Activated naive CD8-positive, alpha-beta T cell treated with anti-CD3 and anti-CD28 coated beads for 36 hours (primary cell): ENCODE data around the gene ST6GALNAC4. TPM values are rescaled to one million over a fixed set of nuclear protein-coding genes. Genes with fewer than 3 reads are reported as not detected.
"Not testable (repeated sequence)": the region's sequence is repeated elsewhere in the genome, so short reads cannot be mapped to it uniquely, and the experiment has no call there.

ENCODE experiments used
- DNase-seq: peaks from one replicate; pipeline ENCODE4 v3.0.0; 2021
- H3K27ac Mint-ChIP-seq: one replicate; pipeline ENCODE4 v1.8.0; 2022; ENCODE audit warnings: mild to moderate bottlenecking, moderate library complexity, mixed read lengths
- H3K27me3 Mint-ChIP-seq: one replicate; pipeline ENCODE4 v1.8.0; 2022; ENCODE audit warnings: mild to moderate bottlenecking, mixed read lengths
- H3K36me3 Mint-ChIP-seq: one replicate; pipeline ENCODE4 v1.8.0; 2021; ENCODE audit warnings: mild to moderate bottlenecking, mixed read lengths
- H3K4me1 Mint-ChIP-seq: one replicate; pipeline ENCODE4 v1.8.0; 2021; ENCODE audit warnings: mixed read lengths
- H3K4me3 Mint-ChIP-seq: one replicate; pipeline ENCODE4 v1.8.0; 2022; ENCODE audit warnings: mild to moderate bottlenecking, moderate library complexity, mixed read lengths
- H3K9me3 Mint-ChIP-seq: one replicate; pipeline ENCODE4 v1.8.0; 2022; ENCODE audit warnings: mixed read lengths
- total RNA-seq, 2 experiments: library from RNA; stranded (reverse); gene quantifications; one replicate each; pipeline ENCODE4 v1.2.3, GENCODE V29; 2021

ST6GALNAC4 gene
- total RNA-seq, 2 experiments from 2014 or later: 45.3 to 51.2 TPM

DNA sequence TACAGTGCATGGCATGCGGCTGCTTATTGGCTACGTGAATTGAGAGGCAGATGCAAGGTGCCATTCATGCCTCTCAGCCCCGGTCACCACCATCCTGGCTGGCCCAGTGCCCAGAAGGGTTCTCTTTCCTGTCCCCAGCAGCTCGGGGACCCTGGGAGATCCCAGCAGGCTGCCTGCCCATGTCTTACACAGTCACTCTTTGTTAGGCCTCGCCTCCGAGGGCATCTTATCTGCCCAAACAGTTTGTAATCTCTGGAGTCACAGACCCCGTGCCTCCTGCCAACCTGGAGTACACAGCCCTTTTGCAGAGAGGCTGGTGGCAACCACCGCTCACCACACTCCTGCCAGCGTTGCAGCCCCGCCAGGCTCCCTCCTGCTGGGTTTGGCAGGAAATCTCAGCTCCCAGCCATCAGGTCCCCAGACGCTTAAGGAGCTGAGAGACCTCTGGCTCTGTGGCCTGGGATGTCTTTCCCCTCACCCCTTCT, 32.4 kb downstream of the ST6GALNAC4 start:
- H3K4me1 Mint-ChIP-seq: peaks cover 7% of the 10 kb centered on the region
- H3K9me3 Mint-ChIP-seq: no peaks in the 10 kb centered on the region
- H3K36me3 Mint-ChIP-seq: peaks cover 25% of the 10 kb centered on the region
- H3K27ac Mint-ChIP-seq: peak overlapping the region; percentile 57
- DNase-seq: no peak
- H3K27me3 Mint-ChIP-seq: no peaks in the 10 kb centered on the region
- no peak overlapping the region for H3K4me3 Mint-ChIP-seq

DNA sequence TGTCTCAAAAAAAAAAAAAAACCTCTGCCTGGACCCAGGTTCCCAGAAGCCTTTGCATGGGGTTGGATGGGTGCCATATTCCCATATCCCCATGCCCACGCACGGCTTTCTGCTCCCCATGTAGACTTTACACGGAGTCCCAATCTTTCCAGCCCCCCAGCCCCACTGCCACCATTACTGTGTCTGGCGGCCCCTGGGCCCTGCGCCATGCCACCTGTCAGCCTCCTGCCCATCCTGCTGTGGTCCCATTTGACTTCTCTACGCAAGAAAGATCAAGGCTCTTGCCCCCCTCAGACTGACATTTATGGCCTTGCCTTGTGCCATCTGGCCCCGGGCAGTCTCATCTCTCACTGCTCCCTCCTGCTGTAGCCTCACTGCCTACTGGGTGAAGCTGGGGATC, 32.9 kb downstream of the ST6GALNAC4 start:
- no peak overlapping the region for H3K4me3 Mint-ChIP-seq
- H3K36me3 Mint-ChIP-seq: peaks cover 27% of the 10 kb centered on the region
- peak overlapping the region; percentile 57 for H3K27ac Mint-ChIP-seq

DNA sequence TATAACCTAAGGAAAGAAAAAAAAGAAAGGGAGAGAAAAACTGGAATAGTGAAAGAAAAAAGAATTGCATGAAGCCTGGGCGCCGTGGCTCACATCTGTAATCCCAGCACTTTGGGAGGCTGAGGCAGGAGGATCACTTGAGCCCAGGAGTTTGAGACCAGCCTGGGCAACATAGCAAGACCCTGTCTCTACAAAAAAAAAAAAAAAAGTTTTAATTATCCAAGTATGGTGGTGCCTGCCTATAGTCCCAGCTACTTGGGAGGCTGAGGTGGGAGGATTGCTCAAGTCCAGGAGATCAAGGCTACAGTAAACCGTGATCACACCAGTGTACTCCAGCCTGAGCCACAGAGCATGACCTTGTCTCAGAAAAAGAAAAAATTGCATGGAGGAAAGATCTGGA, 35.1 kb downstream of the ST6GALNAC4 start:
- not testable (repeated sequence) for H3K27ac Mint-ChIP-seq, H3K9me3 Mint-ChIP-seq, H3K27me3 Mint-ChIP-seq, H3K4me3 Mint-ChIP-seq, DNase-seq
- Mint-ChIP-seq H3K4me1 (peaks cover 15% of the 10 kb centered on the region), H3K36me3 (peaks cover 21% of the 10 kb centered on the region)

More for the DNA sequence above, 32.9 kb downstream of the ST6GALNAC4 start:
- Mint-ChIP-seq H3K9me3 (no peaks in the 10 kb centered on the region), H3K4me1 (peaks cover 9% of the 10 kb centered on the region), H3K27me3 (no peaks in the 10 kb centered on the region)
- no peak for DNase-seq

DNA sequence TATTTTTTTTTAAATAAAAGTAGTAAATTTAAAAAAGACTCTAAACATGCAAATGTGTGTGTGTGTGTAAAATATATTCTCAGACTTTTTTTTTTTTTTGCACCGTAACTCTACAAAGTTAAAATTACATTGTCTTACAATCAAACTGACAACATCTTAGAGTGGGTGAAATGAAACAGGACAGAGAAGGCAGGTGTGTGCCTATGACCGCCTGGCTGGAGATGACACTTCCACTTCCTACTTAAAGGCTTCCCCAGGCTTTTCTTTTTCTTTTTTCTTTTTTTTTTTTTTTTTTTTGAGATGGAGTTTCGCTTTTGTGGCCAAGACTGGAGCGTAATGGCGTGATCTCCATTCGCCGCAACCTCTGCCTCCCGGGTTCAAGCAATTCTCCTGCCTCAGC, 36.7 kb downstream of the ST6GALNAC4 start:
- Mint-ChIP-seq H3K9me3 (no peaks in the 10 kb centered on the region), H3K4me3 (no peak overlapping the region), H3K4me1 (peaks cover 9% of the 10 kb centered on the region)

DNA sequence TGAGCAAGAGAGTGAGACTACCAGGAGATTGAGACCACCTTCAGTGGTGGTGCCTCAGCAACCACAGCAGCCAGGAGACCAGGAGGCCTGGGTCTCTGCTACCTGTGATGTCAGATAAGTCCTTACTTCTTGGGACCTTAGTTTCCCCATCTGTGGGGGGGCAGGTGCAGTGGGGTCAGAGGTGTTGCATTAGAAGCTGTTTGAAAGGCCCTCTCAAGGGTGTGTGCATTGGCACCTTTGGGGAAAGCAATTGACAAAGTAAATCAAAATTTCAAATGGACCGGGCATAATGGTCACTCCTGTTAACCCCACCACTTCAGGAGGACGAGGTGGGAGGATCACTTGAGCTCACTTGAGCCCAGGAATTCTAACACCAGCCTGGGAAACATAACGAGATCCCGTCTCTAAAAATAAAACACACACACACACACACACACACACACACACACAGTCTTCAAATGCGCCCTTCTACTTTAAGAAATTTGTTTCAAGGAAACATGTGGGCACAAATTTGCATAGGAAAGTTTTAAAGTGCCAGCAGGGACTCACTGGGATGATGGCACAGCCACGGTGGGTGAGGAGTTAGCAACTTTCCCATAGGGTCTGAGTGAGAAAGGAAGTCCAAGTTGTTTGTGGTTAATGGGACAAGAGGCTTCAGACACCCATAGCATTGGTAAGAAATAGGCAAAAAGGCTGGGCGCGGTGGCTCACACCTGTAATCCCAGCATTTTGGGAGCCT, 38.0 kb downstream of the ST6GALNAC4 start:
- no peak for DNase-seq
- H3K36me3 Mint-ChIP-seq: peaks cover 3% of the 10 kb centered on the region
- H3K27ac Mint-ChIP-seq: no peak overlapping the region
- H3K4me3 Mint-ChIP-seq: no peak overlapping the region
- peaks cover 8% of the 10 kb centered on the region for H3K27me3 Mint-ChIP-seq
- no peaks in the 10 kb centered on the region for H3K9me3 Mint-ChIP-seq
- peaks cover 9% of the 10 kb centered on the region for H3K4me1 Mint-ChIP-seq

More for the DNA sequence above, 36.7 kb downstream of the ST6GALNAC4 start:
- no peak for DNase-seq
- Mint-ChIP-seq H3K27ac (no peak overlapping the region), H3K27me3 (peaks cover 8% of the 10 kb centered on the region), H3K36me3 (peaks cover 15% of the 10 kb centered on the region)

DNA sequence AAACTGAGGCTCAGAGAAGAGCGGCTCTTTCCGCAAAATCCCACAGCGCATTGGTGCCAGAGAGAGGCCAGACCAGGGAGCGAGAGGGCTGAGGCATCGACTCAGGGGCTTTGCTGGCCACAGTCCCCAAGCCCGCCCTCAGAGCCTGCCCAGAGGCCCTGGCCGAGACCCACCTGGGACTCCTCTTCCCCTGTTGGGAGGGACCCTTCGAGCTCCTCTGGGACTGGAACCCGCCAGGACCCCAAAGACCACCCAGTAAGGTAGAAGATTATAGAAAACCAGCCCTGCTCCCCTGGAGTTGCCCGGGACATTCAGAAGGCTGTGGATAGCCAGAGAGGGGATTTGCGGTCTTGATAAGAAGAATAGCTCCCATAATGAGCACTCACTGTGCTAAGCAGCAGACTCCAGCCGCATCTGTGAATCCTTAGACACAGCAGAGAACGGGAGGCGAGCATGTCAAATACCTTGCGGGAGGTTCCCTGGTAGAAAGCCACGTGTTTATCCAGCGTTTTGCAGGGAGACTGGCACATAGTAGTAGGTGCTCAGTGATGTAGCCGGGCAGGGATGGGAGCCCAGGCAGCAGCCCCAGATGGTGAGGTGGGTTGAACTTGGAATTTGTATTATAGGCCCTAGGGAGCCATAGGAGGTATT, 38.7 kb downstream of the ST6GALNAC4 start:
- H3K27me3 Mint-ChIP-seq: peaks cover 8% of the 10 kb centered on the region
- no peak for DNase-seq
- no peaks in the 10 kb centered on the region for H3K9me3 Mint-ChIP-seq
- peaks cover 9% of the 10 kb centered on the region for H3K4me1 Mint-ChIP-seq
- peaks cover 2% of the 10 kb centered on the region for H3K36me3 Mint-ChIP-seq
- peak overlapping the region; percentile 43 for H3K4me3 Mint-ChIP-seq
- peak overlapping the region; percentile 54 for H3K27ac Mint-ChIP-seq

GRCh38 chr9:127877566-127877998, 39.3 kb downstream of the ST6GALNAC4 start, which contains the start of gene AK1:
Gene AK1 (minus strand): TSS chr9:127877675. CDS start chr9:127874617, 3,058 bp downstream.
- peak within 1 kb of the TSS; percentile 54 for H3K27ac Mint-ChIP-seq
- no peak for DNase-seq
- H3K36me3 Mint-ChIP-seq: peaks cover 2% of the 10 kb centered on the region

GRCh38 chr9:127876764-127877562, 39.9 kb downstream of the ST6GALNAC4 start:
- DNase-seq: no peak
- Mint-ChIP-seq H3K27ac (no peak overlapping the region), H3K36me3 (peaks cover 2% of the 10 kb centered on the region), H3K27me3 (peaks cover 8% of the 10 kb centered on the region), H3K4me1 (peaks cover 7% of the 10 kb centered on the region), H3K4me3 (peak overlapping the region; percentile 48), H3K9me3 (no peaks in the 10 kb centered on the region)

More at GRCh38 chr9:127877566-127877998, 39.3 kb downstream of the ST6GALNAC4 start, which contains the start of gene AK1:
- peaks cover 8% of the 10 kb centered on the region for H3K27me3 Mint-ChIP-seq
- peaks cover 9% of the 10 kb centered on the region for H3K4me1 Mint-ChIP-seq
- peak within 1 kb of the TSS; percentile 48 for H3K4me3 Mint-ChIP-seq
- H3K9me3 Mint-ChIP-seq: no peaks in the 10 kb centered on the region

GRCh38 chr9:127876026-127876763, 40.6 kb downstream of the ST6GALNAC4 start:
- no peak overlapping the region for H3K27ac Mint-ChIP-seq
- H3K9me3 Mint-ChIP-seq: no peaks in the 10 kb centered on the region
- peaks cover 8% of the 10 kb centered on the region for H3K27me3 Mint-ChIP-seq
- peaks cover 2% of the 10 kb centered on the region for H3K36me3 Mint-ChIP-seq
- H3K4me3 Mint-ChIP-seq: no peak overlapping the region
- DNase-seq: no peak
- peaks cover 7% of the 10 kb centered on the region for H3K4me1 Mint-ChIP-seq

DNA sequence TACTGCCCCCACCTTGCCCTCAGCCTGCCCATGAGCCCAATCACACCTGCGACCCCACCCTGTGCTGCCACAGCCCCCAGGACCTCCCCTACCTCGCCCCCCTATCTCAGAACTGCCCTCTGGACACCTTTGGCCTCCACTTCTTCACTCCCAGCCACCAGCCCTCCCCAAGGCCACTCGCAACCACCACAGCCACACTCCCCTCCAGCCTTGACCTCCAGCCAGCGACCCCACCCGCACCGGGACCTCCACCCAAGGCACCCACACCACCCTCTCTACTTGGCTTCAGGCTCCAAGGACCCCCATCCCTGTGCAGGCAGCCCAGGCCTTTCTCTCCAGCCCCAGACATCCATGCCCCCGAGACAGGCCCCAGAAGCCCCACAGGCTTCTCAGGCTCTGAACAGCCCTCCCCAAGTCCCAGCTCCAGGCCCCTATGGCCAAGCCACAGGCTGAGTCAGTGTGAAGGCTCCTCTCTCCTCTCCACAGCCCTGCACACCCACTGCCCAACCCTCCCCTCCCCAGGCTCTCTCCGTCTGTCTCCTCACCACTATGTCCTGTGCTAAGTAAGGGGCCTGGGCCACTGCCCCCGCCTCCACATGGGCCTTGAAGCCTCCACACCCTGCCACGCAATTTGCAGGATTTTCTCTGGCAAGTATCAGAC, 41.4 kb downstream of the ST6GALNAC4 start:
- Mint-ChIP-seq H3K27me3 (peaks cover 8% of the 10 kb centered on the region), H3K4me3 (no peak overlapping the region), H3K27ac (peak overlapping the region; percentile 45), H3K36me3 (peaks cover 2% of the 10 kb centered on the region), H3K9me3 (no peaks in the 10 kb centered on the region), H3K4me1 (peaks cover 7% of the 10 kb centered on the region)
- no peak for DNase-seq

DNA sequence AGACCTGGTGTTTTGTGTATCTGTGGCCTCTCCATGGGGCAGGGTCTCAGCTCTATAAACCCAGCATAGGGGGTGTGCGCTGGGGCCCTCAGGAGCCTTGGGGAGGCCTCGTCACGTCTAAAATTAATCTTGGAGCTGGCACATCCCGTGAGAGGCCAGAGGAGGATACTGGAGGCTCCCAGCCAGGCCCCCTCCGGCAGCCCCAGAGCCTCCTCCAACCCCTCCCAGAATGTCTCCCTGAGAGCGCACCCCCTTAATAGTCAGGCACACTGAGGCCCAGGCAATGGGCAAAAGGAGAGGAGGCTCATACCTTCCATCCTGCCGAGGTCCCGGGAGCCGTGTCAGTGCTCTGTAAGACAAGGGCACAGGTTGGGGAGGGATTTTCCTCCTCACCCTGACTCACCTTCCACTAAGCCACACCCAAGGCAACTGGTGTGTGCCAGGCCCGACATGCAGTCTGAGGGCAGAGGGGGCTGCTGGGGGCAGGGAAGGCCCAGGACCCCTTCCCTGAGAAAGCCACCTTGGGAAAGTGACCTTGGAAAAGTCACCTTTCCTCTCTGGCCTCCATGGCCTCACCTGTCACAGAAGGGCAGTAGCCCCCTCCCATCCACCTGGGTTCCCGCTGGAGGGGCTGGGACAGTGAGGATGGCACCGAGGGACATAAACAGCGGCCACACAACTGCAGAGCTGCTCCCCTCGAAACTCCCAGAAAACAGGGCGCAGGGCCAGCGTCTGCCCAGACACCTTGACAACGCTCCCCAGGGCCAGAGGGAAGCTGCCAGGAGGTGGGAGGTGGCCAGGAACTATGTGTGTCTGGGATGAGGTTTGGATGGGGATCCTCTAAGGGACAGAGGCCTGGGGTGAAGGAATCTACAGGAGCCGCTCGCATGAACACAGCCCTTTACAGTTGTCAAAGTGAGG, 42.3 kb downstream of the ST6GALNAC4 start:
- Mint-ChIP-seq H3K27ac (peak overlapping the region; percentile 45), H3K9me3 (no peaks in the 10 kb centered on the region), H3K4me3 (no peak overlapping the region), H3K36me3 (peaks cover 2% of the 10 kb centered on the region), H3K27me3 (peaks cover 8% of the 10 kb centered on the region), H3K4me1 (peaks cover 7% of the 10 kb centered on the region)
- no peak for DNase-seq

GRCh38 chr9:127873886-127874285, 43.0 kb downstream of the ST6GALNAC4 start:
- Mint-ChIP-seq H3K27ac (no peak overlapping the region), H3K9me3 (no peaks in the 10 kb centered on the region)

DNA sequence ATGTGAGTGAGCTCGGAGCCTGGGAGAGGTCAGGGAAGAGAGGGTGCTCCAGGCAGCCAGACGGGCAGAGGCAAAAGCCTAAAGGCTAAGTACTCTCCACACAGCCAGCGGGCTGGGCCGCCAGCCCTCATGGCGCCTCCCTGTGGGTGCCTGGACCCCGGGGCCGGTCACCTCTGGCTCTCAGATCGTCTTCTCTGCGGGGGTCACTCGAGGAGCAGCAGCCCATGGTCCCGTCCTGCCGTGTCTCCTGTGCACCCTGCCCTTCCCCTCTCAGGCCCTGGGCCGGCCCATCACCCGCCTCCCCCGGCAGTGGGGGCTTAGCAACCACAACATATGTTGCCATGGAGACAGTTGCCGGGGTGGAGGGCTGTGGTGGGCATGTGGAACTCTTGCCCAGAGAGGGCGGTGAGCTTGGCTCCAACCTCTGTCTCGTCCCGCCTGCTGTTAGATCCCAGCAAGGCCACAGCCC, 43.6 kb downstream of the ST6GALNAC4 start:
- peaks cover 6% of the 10 kb centered on the region for H3K4me1 Mint-ChIP-seq
- no peaks in the 10 kb centered on the region for H3K36me3 Mint-ChIP-seq
- H3K27ac Mint-ChIP-seq: no peak overlapping the region
- no peaks in the 10 kb centered on the region for H3K9me3 Mint-ChIP-seq
- no peak for DNase-seq
- no peak overlapping the region for H3K4me3 Mint-ChIP-seq
- H3K27me3 Mint-ChIP-seq: peaks cover 6% of the 10 kb centered on the region

More at GRCh38 chr9:127873886-127874285, 43.0 kb downstream of the ST6GALNAC4 start:
- Mint-ChIP-seq H3K4me3 (no peak overlapping the region), H3K36me3 (no peaks in the 10 kb centered on the region), H3K4me1 (peaks cover 6% of the 10 kb centered on the region), H3K27me3 (peaks cover 8% of the 10 kb centered on the region)
- no peak for DNase-seq
